BLaER1 (cell line): Measurements from ENCODE around the gene PNPLA1.

Experiments
- H3K27ac ChIP-seq: shearing (Covaris generic); formaldehyde crosslinking; 2 replicates; pipeline ENCODE4 v1.8.1; 2022
- H3K27me3 ChIP-seq: shearing (Covaris generic); formaldehyde crosslinking; 2 replicates; pipeline ENCODE4 v1.8.1; 2022
- H3K36me3 ChIP-seq: shearing (Covaris generic); formaldehyde crosslinking; 2 replicates; pipeline ENCODE4 v1.8.1; 2022
- H3K4me1 ChIP-seq: shearing (Covaris generic); formaldehyde crosslinking; 2 replicates; pipeline ENCODE4 v1.8.1; 2022
- H3K4me2 ChIP-seq: shearing (Covaris generic); formaldehyde crosslinking; 2 replicates; pipeline ENCODE4 v1.8.1; 2022
- H3K4me3 ChIP-seq: shearing (Covaris generic); formaldehyde crosslinking; 2 replicates; pipeline ENCODE4 v1.8.1; 2022
- H3K9ac ChIP-seq: shearing (Covaris generic); formaldehyde crosslinking; 2 replicates; pipeline ENCODE4 v1.8.1; 2022
- H3K9me3 ChIP-seq: shearing (Covaris generic); formaldehyde crosslinking; 2 replicates; pipeline ENCODE4 v1.8.1; 2022
- H4K20me1 ChIP-seq: shearing (Covaris generic); formaldehyde crosslinking; 2 replicates; pipeline ENCODE4 v1.8.1; 2022
- Cebpa-rat ChIP-seq: shearing (Covaris generic); IDR thresholded peaks from 2 replicates; pipeline ENCODE4 v1.8.1; 2022

Gene PNPLA1

GRCh38 chr6:36229223-36229622 lies 40.6 kb upstream of the PNPLA1 start:
- Histone ChIP-seq H3K27ac (peak overlapping the region; percentile 46; the same call in 1 of the 2 replicates), H3K4me2 (no peak overlapping the region), H3K4me1 (peaks cover 53% of the 10 kb centered on the region), H3K9me3 (no peaks in the 10 kb centered on the region), H3K36me3 (peaks cover 82% of the 10 kb centered on the region), H3K9ac (no peak overlapping the region), H3K27me3 (no peaks in the 10 kb centered on the region), H4K20me1 (peaks cover 8% of the 10 kb centered on the region; the same call in 1 of the 2 replicates), H3K4me3 (no peak overlapping the region)
- no peak for TF ChIP-seq Cebpa-rat

GRCh38 chr6:36230371-36230770 lies 39.5 kb upstream of the PNPLA1 start:
- no peak overlapping the region for H3K4me3 ChIP-seq
- TF ChIP-seq Cebpa-rat = no peak
- no peaks in the 10 kb centered on the region for H3K9me3 ChIP-seq
- no peaks in the 10 kb centered on the region for H3K27me3 ChIP-seq
- H3K9ac ChIP-seq = peak overlapping the region; percentile 30; the same call in 1 of the 2 replicates
- peaks cover 8% of the 10 kb centered on the region; the same call in 1 of the 2 replicates for H4K20me1 ChIP-seq
- peak overlapping the region; percentile 62 for H3K27ac ChIP-seq
- H3K4me1 ChIP-seq = peaks cover 53% of the 10 kb centered on the region
- H3K36me3 ChIP-seq = peaks cover 74% of the 10 kb centered on the region
- peak overlapping the region; percentile 58 for H3K4me2 ChIP-seq

- Histone ChIP-seq H3K4me2 (no peak overlapping the region; the same call in 1 of the 2 replicates), H3K27ac (no peak overlapping the region), H4K20me1 (peaks cover 8% of the 10 kb centered on the region; the same call in 1 of the 2 replicates), H3K4me1 (peaks cover 47% of the 10 kb centered on the region), H3K4me3 (no peak overlapping the region), H3K27me3 (no peaks in the 10 kb centered on the region), H3K36me3 (peaks cover 68% of the 10 kb centered on the region), H3K9ac (no peak overlapping the region), H3K9me3 (no peaks in the 10 kb centered on the region)
- no peak for TF ChIP-seq Cebpa-rat
Observed at GRCh38 chr6:36232172-36232571, 37.7 kb upstream of the PNPLA1 start.

GRCh38 chr6:36235309-36235708 lies 34.6 kb upstream of the PNPLA1 start:
- Histone ChIP-seq H3K9ac (no peak overlapping the region), H3K36me3 (peaks cover 45% of the 10 kb centered on the region), H3K4me2 (no peak overlapping the region)

GRCh38 chr6:36235862-36236261 lies 34.0 kb upstream of the PNPLA1 start:
- TF ChIP-seq Cebpa-rat = no peak
- peaks cover 26% of the 10 kb centered on the region for H3K4me1 ChIP-seq
- no peaks in the 10 kb centered on the region for H3K27me3 ChIP-seq
- H4K20me1 ChIP-seq = no peaks in the 10 kb centered on the region
- peaks cover 39% of the 10 kb centered on the region for H3K36me3 ChIP-seq
- H3K27ac ChIP-seq = no peak overlapping the region
- peaks cover 8% of the 10 kb centered on the region; the same call in 1 of the 2 replicates for H3K9me3 ChIP-seq
- H3K9ac ChIP-seq = no peak overlapping the region
- no peak overlapping the region for H3K4me2 ChIP-seq
- no peak overlapping the region for H3K4me3 ChIP-seq

More at GRCh38 chr6:36235309-36235708, 34.6 kb upstream of the PNPLA1 start:
- TF ChIP-seq Cebpa-rat = no peak
- H3K4me1 ChIP-seq = peaks cover 28% of the 10 kb centered on the region
- no peaks in the 10 kb centered on the region for H4K20me1 ChIP-seq
- H3K9me3 ChIP-seq = peaks cover 8% of the 10 kb centered on the region; the same call in 1 of the 2 replicates
- no peaks in the 10 kb centered on the region for H3K27me3 ChIP-seq
- H3K27ac ChIP-seq = no peak overlapping the region
- no peak overlapping the region for H3K4me3 ChIP-seq

- Histone ChIP-seq H3K4me3 (no peak overlapping the region), H3K27ac (peak overlapping the region; percentile 16; the same call in 1 of the 2 replicates), H3K27me3 (no peaks in the 10 kb centered on the region), H3K36me3 (peaks cover 8% of the 10 kb centered on the region; the same call in 1 of the 2 replicates), H3K9me3 (peaks cover 8% of the 10 kb centered on the region; the same call in 1 of the 2 replicates), H3K4me1 (peaks cover 49% of the 10 kb centered on the region), H3K4me2 (no peak overlapping the region; the same call in 1 of the 2 replicates), H3K9ac (no peak overlapping the region), H4K20me1 (no peaks in the 10 kb centered on the region)
- no peak for TF ChIP-seq Cebpa-rat
Observed at GRCh38 chr6:36239774-36240173, 30.1 kb upstream of the PNPLA1 start.

- TF ChIP-seq Cebpa-rat = no peak
- Histone ChIP-seq H3K4me1 (peaks cover 62% of the 10 kb centered on the region), H3K9me3 (peaks cover 8% of the 10 kb centered on the region; the same call in 1 of the 2 replicates), H3K4me2 (peak overlapping the region; percentile 82), H3K36me3 (no peaks in the 10 kb centered on the region), H4K20me1 (no peaks in the 10 kb centered on the region), H3K4me3 (peak overlapping the region; percentile 43; the same call in 1 of the 2 replicates), H3K27ac (peak overlapping the region; percentile 62), H3K27me3 (no peaks in the 10 kb centered on the region), H3K9ac (no peak overlapping the region)
Observed at GRCh38 chr6:36241728-36242127, 28.1 kb upstream of the PNPLA1 start.

GRCh38 chr6:36242161-36242560 lies 27.7 kb upstream of the PNPLA1 start:
- no peaks in the 10 kb centered on the region for H3K27me3 ChIP-seq
- no peaks in the 10 kb centered on the region for H3K36me3 ChIP-seq
- TF ChIP-seq Cebpa-rat = no peak
- H3K9ac ChIP-seq = no peak overlapping the region
- peak overlapping the region; percentile 62 for H3K27ac ChIP-seq
- H3K9me3 ChIP-seq = peaks cover 8% of the 10 kb centered on the region; the same call in 1 of the 2 replicates
- peak overlapping the region; percentile 43; the same call in 1 of the 2 replicates for H3K4me3 ChIP-seq
- no peaks in the 10 kb centered on the region for H4K20me1 ChIP-seq
- peak overlapping the region; percentile 82 for H3K4me2 ChIP-seq
- peaks cover 62% of the 10 kb centered on the region for H3K4me1 ChIP-seq

GRCh38 chr6:36242626-36243025 lies 27.2 kb upstream of the PNPLA1 start:
- Histone ChIP-seq H3K36me3 (no peaks in the 10 kb centered on the region), H3K27ac (peak overlapping the region; percentile 62; the same call in 1 of the 2 replicates), H4K20me1 (no peaks in the 10 kb centered on the region), H3K4me3 (no peak overlapping the region), H3K9me3 (peaks cover 8% of the 10 kb centered on the region; the same call in 1 of the 2 replicates), H3K4me1 (peaks cover 62% of the 10 kb centered on the region), H3K4me2 (peak overlapping the region; percentile 82), H3K27me3 (no peaks in the 10 kb centered on the region), H3K9ac (no peak overlapping the region)
- no peak for TF ChIP-seq Cebpa-rat

GRCh38 chr6:36243562-36244212 lies 26.2 kb upstream of the PNPLA1 start:
- H4K20me1 ChIP-seq = no peaks in the 10 kb centered on the region
- no peaks in the 10 kb centered on the region for H3K36me3 ChIP-seq
- H3K4me2 ChIP-seq = peak overlapping the region; percentile 82
- H3K4me3 ChIP-seq = no peak overlapping the region
- H3K27me3 ChIP-seq = no peaks in the 10 kb centered on the region
- no peaks in the 10 kb centered on the region for H3K9me3 ChIP-seq
- H3K27ac ChIP-seq = no peak overlapping the region
- no peak overlapping the region for H3K9ac ChIP-seq
- no peak for TF ChIP-seq Cebpa-rat
- peaks cover 63% of the 10 kb centered on the region for H3K4me1 ChIP-seq
